HEK293 (cell line): ENCODE results near the gene SLC8A2.

ENCODE experiments used
- CTCF ChIP-seq: fragments of 450-650 bp; formaldehyde crosslinking; IDR thresholded peaks from 2 replicates; pipeline ENCODE4 v1.5.1; 2016; ENCODE audit warnings: missing biosample characterization, missing genetic modification characterization
- MYNN ChIP-seq: fragments of 450-650 bp; formaldehyde crosslinking; IDR thresholded peaks from 2 replicates; pipeline ENCODE4 v1.5.1; 2016; ENCODE audit warnings: missing biosample characterization, missing genetic modification characterization, borderline replicate concordance
- REST ChIP-seq: fragments of 450-650 bp; formaldehyde crosslinking; IDR thresholded peaks from 2 replicates; pipeline ENCODE4 v1.5.1; 2016; ENCODE audit warnings: missing biosample characterization, missing genetic modification characterization
- TSHZ1 ChIP-seq: fragments of 450-650 bp; formaldehyde crosslinking; IDR thresholded peaks from 2 replicates; pipeline ENCODE4 v1.5.1; 2016; ENCODE audit warnings: missing biosample characterization, missing genetic modification characterization, borderline replicate concordance
- ZBTB21 ChIP-seq: fragments of 450-650 bp; formaldehyde crosslinking; IDR thresholded peaks from 2 replicates; pipeline ENCODE4 v1.5.1; 2017; ENCODE audit warnings: missing biosample characterization, missing genetic modification characterization
- ZNF138 ChIP-seq: fragments of 450-650 bp; formaldehyde crosslinking; IDR thresholded peaks from 2 replicates; pipeline ENCODE4 v1.5.1; 2016; ENCODE audit warnings: missing biosample characterization, missing genetic modification characterization, borderline replicate concordance
- ZNF169 ChIP-seq: fragments of 450-650 bp; formaldehyde crosslinking; IDR thresholded peaks from 2 replicates; pipeline ENCODE4 v1.5.1; 2016; ENCODE audit warnings: missing biosample characterization, missing genetic modification characterization
- ZNF214 ChIP-seq: fragments of 450-650 bp; formaldehyde crosslinking; IDR thresholded peaks from 2 replicates; pipeline ENCODE4 v1.5.1; 2017; ENCODE audit warnings: missing biosample characterization, mild to moderate bottlenecking, missing genetic modification characterization, borderline replicate concordance
- ZNF24 ChIP-seq: fragments of 450-650 bp; formaldehyde crosslinking; IDR thresholded peaks from 2 replicates; pipeline ENCODE4 v1.5.1; 2016; ENCODE audit warnings: missing biosample characterization, missing genetic modification characterization
- ZNF280C ChIP-seq: fragments of 450-650 bp; formaldehyde crosslinking; IDR thresholded peaks from 2 replicates; pipeline ENCODE4 v1.5.1; 2016; ENCODE audit warnings: missing biosample characterization, missing genetic modification characterization
- ZNF302 ChIP-seq: fragments of 450-650 bp; formaldehyde crosslinking; IDR thresholded peaks from 2 replicates; pipeline ENCODE4 v1.5.1; 2016; ENCODE audit warnings: missing biosample characterization, missing genetic modification characterization, low read depth
- ZNF335 ChIP-seq: fragments of 450-650 bp; formaldehyde crosslinking; conservative IDR thresholded peaks from 2 replicates; pipeline ENCODE4 v1.5.1; 2016; ENCODE audit warnings: missing biosample characterization, missing genetic modification characterization
- ZNF362 ChIP-seq: fragments of 450-650 bp; formaldehyde crosslinking; IDR thresholded peaks from 2 replicates; pipeline ENCODE4 v1.5.1; 2016; ENCODE audit warnings: missing biosample characterization, missing genetic modification characterization
- ZNF416 ChIP-seq: fragments of 450-650 bp; formaldehyde crosslinking; IDR thresholded peaks from 2 replicates; pipeline ENCODE4 v1.5.1; 2016; ENCODE audit warnings: missing biosample characterization, missing genetic modification characterization
- ZNF521 ChIP-seq: fragments of 450-650 bp; formaldehyde crosslinking; IDR thresholded peaks from 2 replicates; pipeline ENCODE4 v1.5.1; 2017; ENCODE audit warnings: missing biosample characterization, mild to moderate bottlenecking, missing genetic modification characterization
- ZNF561 ChIP-seq: fragments of 450-650 bp; IDR thresholded peaks from 2 replicates; pipeline ENCODE4 v1.5.1; 2018; ENCODE audit warnings: missing biosample characterization, missing genetic modification characterization, borderline replicate concordance
- ZNF596 ChIP-seq: fragments of 450-650 bp; IDR thresholded peaks from 2 replicates; pipeline ENCODE4 v1.5.0; 2018; ENCODE audit warnings: missing biosample characterization, mild to moderate bottlenecking, missing genetic modification characterization, moderate library complexity
- ZNF621 ChIP-seq: fragments of 450-650 bp; formaldehyde crosslinking; IDR thresholded peaks from 2 replicates; pipeline ENCODE4 v1.5.1; 2017; ENCODE audit warnings: missing biosample characterization, missing genetic modification characterization
- ZNF624 ChIP-seq: fragments of 450-650 bp; formaldehyde crosslinking; IDR thresholded peaks from 2 replicates; pipeline ENCODE4 v1.5.1; 2017; ENCODE audit warnings: missing biosample characterization, missing genetic modification characterization
- ZNF670 ChIP-seq: fragments of 450-650 bp; formaldehyde crosslinking; IDR thresholded peaks from 2 replicates; pipeline ENCODE4 v1.5.1; 2016; ENCODE audit warnings: missing biosample characterization, missing genetic modification characterization, low read depth
- ZNF701 ChIP-seq: fragments of 450-650 bp; formaldehyde crosslinking; IDR thresholded peaks from 2 replicates; pipeline ENCODE4 v1.5.1; 2016; ENCODE audit warnings: missing biosample characterization, missing genetic modification characterization
- ZNF843 ChIP-seq: fragments of 450-650 bp; formaldehyde crosslinking; IDR thresholded peaks from 2 replicates; pipeline ENCODE4 v1.5.1; 2016; ENCODE audit warnings: missing biosample characterization, missing genetic modification characterization
- ZSCAN23 ChIP-seq: fragments of 450-650 bp; formaldehyde crosslinking; IDR thresholded peaks from 2 replicates; pipeline ENCODE4 v1.5.1; 2016; ENCODE audit warnings: missing biosample characterization, missing genetic modification characterization
- TF ChIP-seq, protein P1 (sequence below): fragments of 450-650 bp; formaldehyde crosslinking; IDR thresholded peaks from 2 replicates; pipeline ENCODE4 v1.5.0; 2017; ENCODE audit warnings: missing biosample characterization, missing genetic modification characterization, borderline replicate concordance

Gene SLC8A2

DNA sequence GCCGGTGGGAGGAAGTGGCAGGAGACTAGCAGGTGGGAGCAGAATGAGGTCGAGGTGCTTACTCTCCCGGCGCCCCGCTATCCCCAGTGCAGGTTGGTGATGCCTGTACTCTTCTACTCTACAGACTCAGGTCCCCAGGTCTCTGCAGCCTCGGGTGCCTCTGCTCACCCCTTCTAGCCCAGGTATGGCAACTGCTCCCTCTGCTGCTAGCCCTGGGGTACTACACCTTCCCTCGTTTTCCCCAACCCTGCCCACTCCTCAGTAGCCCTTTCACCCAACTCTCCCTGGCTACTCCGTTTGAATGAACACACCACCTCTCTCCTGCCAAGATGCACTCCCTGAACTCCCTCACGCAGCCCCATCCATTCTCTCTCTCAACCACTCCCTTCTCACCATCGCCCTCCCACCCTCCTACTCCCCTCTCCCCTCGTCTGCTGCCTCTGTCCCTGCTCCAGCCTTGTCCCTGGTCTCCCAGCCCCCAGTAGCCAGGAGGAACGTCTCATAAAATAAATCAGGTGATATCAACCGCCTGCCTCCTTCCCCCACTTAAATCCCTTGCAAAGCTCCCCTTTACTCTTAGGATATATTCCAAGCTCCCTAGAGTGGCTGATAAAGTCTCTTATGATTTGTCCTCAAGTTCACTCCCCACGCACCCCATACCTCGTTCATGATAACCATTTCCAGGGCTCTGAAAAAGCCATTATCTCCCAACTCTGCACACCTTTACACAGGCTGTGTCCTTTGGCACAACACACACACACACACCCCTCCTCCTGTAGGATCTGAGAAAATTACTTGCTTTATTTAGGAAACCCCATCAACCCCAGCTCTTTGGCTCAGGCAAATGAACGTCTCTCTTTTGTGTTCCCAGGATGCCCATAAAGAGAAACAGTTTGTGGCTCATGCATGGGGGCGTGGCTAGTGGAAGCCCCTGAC, 44.2 kb downstream of the SLC8A2 start (continued):
- peak; percentile 22; the same call in 1 of the 2 replicates for TF ChIP-seq ZNF561 (tag by site-specific recombination)
- TF ChIP-seq ZSCAN23 (tag by site-specific recombination): no peak
- peak; percentile 96 for TF ChIP-seq ZNF335 (tag by site-specific recombination)
- TF ChIP-seq ZNF416 (tag by site-specific recombination): no peak
- TF ChIP-seq REST: no peak
- TF ChIP-seq, protein P1, sequence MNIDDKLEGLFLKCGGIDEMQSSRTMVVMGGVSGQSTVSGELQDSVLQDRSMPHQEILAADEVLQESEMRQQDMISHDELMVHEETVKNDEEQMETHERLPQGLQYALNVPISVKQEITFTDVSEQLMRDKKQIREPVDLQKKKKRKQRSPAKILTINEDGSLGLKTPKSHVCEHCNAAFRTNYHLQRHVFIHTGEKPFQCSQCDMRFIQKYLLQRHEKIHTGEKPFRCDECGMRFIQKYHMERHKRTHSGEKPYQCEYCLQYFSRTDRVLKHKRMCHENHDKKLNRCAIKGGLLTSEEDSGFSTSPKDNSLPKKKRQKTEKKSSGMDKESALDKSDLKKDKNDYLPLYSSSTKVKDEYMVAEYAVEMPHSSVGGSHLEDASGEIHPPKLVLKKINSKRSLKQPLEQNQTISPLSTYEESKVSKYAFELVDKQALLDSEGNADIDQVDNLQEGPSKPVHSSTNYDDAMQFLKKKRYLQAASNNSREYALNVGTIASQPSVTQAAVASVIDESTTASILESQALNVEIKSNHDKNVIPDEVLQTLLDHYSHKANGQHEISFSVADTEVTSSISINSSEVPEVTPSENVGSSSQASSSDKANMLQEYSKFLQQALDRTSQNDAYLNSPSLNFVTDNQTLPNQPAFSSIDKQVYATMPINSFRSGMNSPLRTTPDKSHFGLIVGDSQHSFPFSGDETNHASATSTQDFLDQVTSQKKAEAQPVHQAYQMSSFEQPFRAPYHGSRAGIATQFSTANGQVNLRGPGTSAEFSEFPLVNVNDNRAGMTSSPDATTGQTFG (tag by site-specific recombination): no peak
- TF ChIP-seq ZNF169 (tag by site-specific recombination): no peak
- TF ChIP-seq ZNF138 (tag by site-specific recombination): no peak
- no peak for TF ChIP-seq ZNF701 (tag by site-specific recombination)
- no peak for TF ChIP-seq ZNF214 (tag by site-specific recombination)
- peak; percentile 97 for TF ChIP-seq CTCF
- 0 out of 2 replicates have a peak, but pooled peaks have one; percentile 15 for TF ChIP-seq ZBTB21
- no peak for TF ChIP-seq ZNF596
- no peak for TF ChIP-seq ZNF521
- TF ChIP-seq ZNF280C (tag by site-specific recombination): no peak
- peak; percentile 47; the same call in 1 of the 2 replicates for TF ChIP-seq ZNF843
- no peak for TF ChIP-seq ZNF362 (tag by site-specific recombination)
- TF ChIP-seq ZNF24 (tag by site-specific recombination): peak; percentile 44; the same call in 1 of the 2 replicates
- TF ChIP-seq MYNN (tag by site-specific recombination): no peak
- TF ChIP-seq ZNF302 (tag by site-specific recombination): no peak
- no peak for TF ChIP-seq TSHZ1
- TF ChIP-seq ZNF624 (tag by site-specific recombination): no peak
- no peak for TF ChIP-seq ZNF670 (tag by site-specific recombination)
- no peak for TF ChIP-seq ZNF621
